Natural killer cell (primary cell): ENCODE results near the gene TTYH1. TPM values are rescaled to one million over a fixed set of nuclear protein-coding genes. Genes with fewer than 3 reads are reported as not detected.
A peak's percentile ranks its signal among the peaks of the same experiment; 100 is the strongest.

Experiments
- ATAC-seq, 3 donors: fragments of 150-1000 bp in 2 of 3; fragments of 200-7000 bp in 1 of 3; cut with Tn5 transposase; 1 replicate in 1 of 3; 2 replicates in 2 of 3; pipeline ENCODE4 v1.10.0; 2021; ENCODE audit warnings: mild to moderate bottlenecking in 2 of 3, moderate library complexity in 2 of 3
- DNase-seq, 2 donors: peaks; one replicate each; pipeline versions ENCODE4 v3.0.0 to v3.0.0-alpha.2; 2013 to 2021; ENCODE audit warnings: mixed read lengths in 1 of 2
- H3K27ac ChIP-seq: one replicate; pipeline ENCODE4 v1.5.1; 2013; ENCODE audit warnings: mild to moderate bottlenecking, low read length
- H3K27me3 ChIP-seq: one replicate; pipeline ENCODE4 v1.6.1; 2013; ENCODE audit warnings: low read length; ENCODE audit not compliant: control insufficient read depth, insufficient read depth
- H3K36me3 ChIP-seq: one replicate; pipeline ENCODE4 v1.6.1; 2013; ENCODE audit warnings: low read length; ENCODE audit not compliant: control insufficient read depth, insufficient read depth
- H3K4me1 ChIP-seq: one replicate; pipeline ENCODE4 v1.6.1; 2013; ENCODE audit warnings: low read length; ENCODE audit not compliant: control insufficient read depth, insufficient read depth
- H3K4me3 ChIP-seq: one replicate; pipeline ENCODE4 v1.5.1; 2013; ENCODE audit warnings: low read length
- H3K9me3 ChIP-seq: one replicate; pipeline ENCODE4 v1.6.1; 2013; ENCODE audit warnings: low read length; ENCODE audit not compliant: control insufficient read depth, insufficient read depth
- H3K27ac Mint-ChIP-seq, 2 donors: one replicate each; pipeline ENCODE4 v1.8.0; 2022; ENCODE audit warnings: mild to moderate bottlenecking in 2 of 2, mixed read lengths in 2 of 2, moderate library complexity in 1 of 2
- H3K27me3 Mint-ChIP-seq, 2 donors: one replicate each; pipeline ENCODE4 v1.8.0; 2022; ENCODE audit warnings: low read depth in 2 of 2, mixed read lengths in 2 of 2
- H3K36me3 Mint-ChIP-seq: one replicate; pipeline ENCODE4 v1.8.0; 2022; ENCODE audit warnings: mixed read lengths
- H3K4me1 Mint-ChIP-seq, 2 donors: one replicate each; pipeline ENCODE4 v1.8.0; 2022; ENCODE audit warnings: mixed read lengths in 2 of 2
- H3K4me3 Mint-ChIP-seq: one replicate; pipeline ENCODE4 v1.8.0; 2022; ENCODE audit warnings: mild to moderate bottlenecking, moderate library complexity, mixed read lengths
- H3K9me3 Mint-ChIP-seq, 2 donors: one replicate each; pipeline ENCODE4 v1.8.0; 2022; ENCODE audit warnings: mixed read lengths in 2 of 2
- CTCF ChIP-seq: fragments of 200-600 bp; IDR thresholded peaks from one replicate; pipeline ENCODE4 v1.8.0; 2022; ENCODE audit warnings: antibody characterized with exemption
- WGBS: methylation state at CpG from one replicate; pipeline ENCODE4 v1.1.7; 2013; ENCODE audit warnings: missing lambda C conversion rate; ENCODE audit not compliant: insufficient coverage; 5-methylcytosine and 5-hydroxymethylcytosine counted together
- intact Hi-C: fragments of 100-400 bp; cut with micrococcal nuclease; formaldehyde crosslinking; loops from one replicate; pipeline ENCODE4 v1.14.2; 2022
- total RNA-seq, 4 donors: library from RNA; stranded (reverse); fragments of 120-200 nt in 1 of 4; gene quantifications; one replicate each; pipeline versions ENCODE4 v1.2.3 to v1.2.4, GENCODE V29; 2013 to 2022

Gene TTYH1
- total RNA-seq, 3 donors from 2014 or later (not counting 1 experiment from before 2014, with no cell fraction given) = 0.59 to 0.84 (median 0.65) TPM

- peaks cover 16 to 31% of the 10 kb centered on the region in 2 donors for H3K4me1 Mint-ChIP-seq
- H3K36me3 Mint-ChIP-seq = no peaks in the 10 kb centered on the region
- peak overlapping the region in 1 of 2 donors; percentile 28 for H3K27ac Mint-ChIP-seq
- H3K4me1 ChIP-seq = peaks cover 34% of the 10 kb centered on the region
- H3K27me3 ChIP-seq = peaks cover 21% of the 10 kb centered on the region
- H3K4me3 ChIP-seq = no peak overlapping the region
- H3K9me3 Mint-ChIP-seq = peaks cover 4% of the 10 kb centered on the region in 2 donors
- H3K4me3 Mint-ChIP-seq = peak overlapping the region; percentile 26
- H3K27me3 Mint-ChIP-seq = peaks cover 10 to 30% of the 10 kb centered on the region in 2 donors
- DNase-seq (peak; percentile 32 to 36), ATAC-seq (peak; percentile 63 to 80 (median 74))
- peak overlapping the region; percentile 39 for H3K27ac ChIP-seq
- intact Hi-C loops = no loop called here
- 15% methylated on average over 18 of the region's 25 CpGs for WGBS
- no peak for TF ChIP-seq CTCF
- no peaks in the 10 kb centered on the region for H3K36me3 ChIP-seq
- H3K9me3 ChIP-seq = no peaks in the 10 kb centered on the region
These were observed 3.0 kb downstream of the TTYH1 start for GRCh38 chr19:54418030-54418929.

- Histone ChIP-seq H3K36me3 (no peaks in the 10 kb centered on the region), H3K27me3 (peaks cover 21% of the 10 kb centered on the region), H3K27ac (no peak overlapping the region), H3K4me1 (peaks cover 34% of the 10 kb centered on the region), H3K9me3 (no peaks in the 10 kb centered on the region), H3K4me3 (no peak overlapping the region)
- peaks cover 16 to 25% of the 10 kb centered on the region in 2 donors for H3K4me1 Mint-ChIP-seq
- no peak for ATAC-seq
- peaks cover 15 to 28% of the 10 kb centered on the region in 2 donors for H3K27me3 Mint-ChIP-seq
- intact Hi-C loops = no loop called here
- 89% methylated on average over 26 of the region's 26 CpGs for WGBS
- no peak for DNase-seq
- H3K4me3 Mint-ChIP-seq = no peak overlapping the region
- H3K36me3 Mint-ChIP-seq = no peaks in the 10 kb centered on the region
- peaks cover 1 to 2% of the 10 kb centered on the region in 2 donors for H3K9me3 Mint-ChIP-seq
- no peak for TF ChIP-seq CTCF
- no peak overlapping the region for H3K27ac Mint-ChIP-seq
These were observed 3.9 kb downstream of the TTYH1 start for GRCh38 chr19:54418930-54419800.

GRCh38 chr19:54420068-54420382 lies 4.8 kb downstream of the TTYH1 start:
- no peaks in the 10 kb centered on the region for H3K9me3 ChIP-seq
- peaks cover 16 to 22% of the 10 kb centered on the region in 2 donors for H3K4me1 Mint-ChIP-seq
- WGBS = 74% methylated on average over 10 of the region's 10 CpGs
- no peak overlapping the region for H3K4me3 ChIP-seq
- H3K9me3 Mint-ChIP-seq = no peaks in the 10 kb centered on the region
- H3K27me3 Mint-ChIP-seq = peaks cover 15 to 24% of the 10 kb centered on the region in 2 donors
- intact Hi-C loops = no loop called here
- H3K4me1 ChIP-seq = peaks cover 34% of the 10 kb centered on the region
- no peaks in the 10 kb centered on the region for H3K36me3 Mint-ChIP-seq
- no peak for ATAC-seq
- no peak overlapping the region for H3K27ac ChIP-seq
- H3K27me3 ChIP-seq = peaks cover 13% of the 10 kb centered on the region
- no peak for DNase-seq
- no peak for TF ChIP-seq CTCF
- no peak overlapping the region for H3K27ac Mint-ChIP-seq
- no peak overlapping the region for H3K4me3 Mint-ChIP-seq
- H3K36me3 ChIP-seq = no peaks in the 10 kb centered on the region
